Measurements from ENCODE around the gene PXDC1. TPM values are rescaled to one million over a fixed set of nuclear protein-coding genes. Genes with fewer than 3 reads are reported as not detected.

PXDC1 gene
- total RNA-seq, 1 experiment from 2014 or later, result 36.2 TPM

GRCh38 chr6:3784885-3785744 lies 33.6 kb upstream of the PXDC1 start:
- H3K9me3 ChIP-seq (ENCODE audit: control insufficient read depth, insufficient read depth, low read depth, low read length), result no peaks in the 10 kb centered on the region
- TF ChIP-seq POLR2AphosphoS5 (IDR thresholded peaks at IDR 0.05; ENCODE audit: low read depth, low read length) (no peak), TCF7L2 (IDR thresholded peaks at IDR 0.05; ENCODE audit: low read depth, low read length) (no peak), SIN3A (IDR thresholded peaks at IDR 0.05; ENCODE audit: borderline replicate concordance, insufficient read depth, low read depth, low read length) (no peak), REST (IDR thresholded peaks at IDR 0.05; ENCODE audit: insufficient read depth in 1 of 2, low read depth in 2 of 2, low read length in 1 of 2) (no peak)
- TF ChIP-seq, protein P1, sequence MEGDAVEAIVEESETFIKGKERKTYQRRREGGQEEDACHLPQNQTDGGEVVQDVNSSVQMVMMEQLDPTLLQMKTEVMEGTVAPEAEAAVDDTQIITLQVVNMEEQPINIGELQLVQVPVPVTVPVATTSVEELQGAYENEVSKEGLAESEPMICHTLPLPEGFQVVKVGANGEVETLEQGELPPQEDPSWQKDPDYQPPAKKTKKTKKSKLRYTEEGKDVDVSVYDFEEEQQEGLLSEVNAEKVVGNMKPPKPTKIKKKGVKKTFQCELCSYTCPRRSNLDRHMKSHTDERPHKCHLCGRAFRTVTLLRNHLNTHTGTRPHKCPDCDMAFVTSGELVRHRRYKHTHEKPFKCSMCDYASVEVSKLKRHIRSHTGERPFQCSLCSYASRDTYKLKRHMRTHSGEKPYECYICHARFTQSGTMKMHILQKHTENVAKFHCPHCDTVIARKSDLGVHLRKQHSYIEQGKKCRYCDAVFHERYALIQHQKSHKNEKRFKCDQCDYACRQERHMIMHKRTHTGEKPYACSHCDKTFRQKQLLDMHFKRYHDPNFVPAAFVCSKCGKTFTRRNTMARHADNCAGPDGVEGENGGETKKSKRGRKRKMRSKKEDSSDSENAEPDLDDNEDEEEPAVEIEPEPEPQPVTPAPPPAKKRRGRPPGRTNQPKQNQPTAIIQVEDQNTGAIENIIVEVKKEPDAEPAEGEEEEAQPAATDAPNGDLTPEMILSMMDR (IDR thresholded peaks at IDR 0.05), result no peak
- DNase-seq (ENCODE audit: low read depth, low spot score) (no peak), ATAC-seq (no peak)
- CTCF ChIA-PET, result no interaction called here
- no peaks in the 10 kb centered on the region for H3K36me3 ChIP-seq (ENCODE audit: control insufficient read depth, insufficient read depth, low read length)
- in situ Hi-C loops (cut with HindIII; ENCODE audit: low pct_unique_long_range_greater_than_20kb, low sequenced_read_pairs) (no loop called here), intact Hi-C loops (cut with micrococcal nuclease; ENCODE audit: unreplicated experiment) (no loop called here)
- BruUV-seq (replicated peaks), result no TSS peak
- H3K4me3 ChIP-seq (ENCODE audit: low read depth in 2 of 2, low read length in 2 of 2), result no peak overlapping the region
- no peaks in the 10 kb centered on the region for H3K27me3 ChIP-seq (ENCODE audit: control insufficient read depth, insufficient read depth, low read length)
- no peak overlapping the region for H3K27ac ChIP-seq (ENCODE audit: low read length)
- H3K4me1 ChIP-seq (ENCODE audit: control insufficient read depth, insufficient read depth, low read length), result no peaks in the 10 kb centered on the region
- POLR2A ChIA-PET, result no interaction called here

- ChIA-PET POLR2A (no interaction called here), CTCF (no interaction called here)
- no peaks in the 10 kb centered on the region for H3K9me3 ChIP-seq (ENCODE audit: control insufficient read depth, insufficient read depth, low read depth, low read length)
- TF ChIP-seq SIN3A (IDR thresholded peaks at IDR 0.05; ENCODE audit: borderline replicate concordance, insufficient read depth, low read depth, low read length) (no peak), REST (IDR thresholded peaks at IDR 0.05; ENCODE audit: insufficient read depth in 1 of 2, low read depth in 2 of 2, low read length in 1 of 2) (no peak), TCF7L2 (IDR thresholded peaks at IDR 0.05; ENCODE audit: low read depth, low read length) (no peak), POLR2AphosphoS5 (IDR thresholded peaks at IDR 0.05; ENCODE audit: low read depth, low read length) (no peak)
- H3K27ac ChIP-seq (ENCODE audit: low read length), result no peak overlapping the region
- BruUV-seq (replicated peaks), result no TSS peak
- intact Hi-C loops (cut with micrococcal nuclease; ENCODE audit: unreplicated experiment), result no loop called here
- DNase-seq (ENCODE audit: low read depth, low spot score) (no peak), ATAC-seq (peak; percentile 39; the same call in 1 of the 2 replicates)
- H3K4me1 ChIP-seq (ENCODE audit: control insufficient read depth, insufficient read depth, low read length), result no peaks in the 10 kb centered on the region
- H3K27me3 ChIP-seq (ENCODE audit: control insufficient read depth, insufficient read depth, low read length), result no peaks in the 10 kb centered on the region
- in situ Hi-C loops (cut with HindIII; ENCODE audit: low pct_unique_long_range_greater_than_20kb, low sequenced_read_pairs), result no loop called here
- H3K4me3 ChIP-seq (ENCODE audit: low read depth in 2 of 2, low read length in 2 of 2), result no peak overlapping the region
- H3K36me3 ChIP-seq (ENCODE audit: control insufficient read depth, insufficient read depth, low read length), result no peaks in the 10 kb centered on the region
Observed at GRCh38 chr6:3784423-3784822, 32.9 kb upstream of the PXDC1 start.

All from Panc1 (cell line).